GM21515 (cell line): ENCODE data around the gene DMRTC2.

ENCODE experiments used
- ATAC-seq: cut with Tn5 transposase; IDR thresholded peaks from one replicate; pipeline ENCODE4 v1.9.1; 2021; ENCODE audit not compliant: unreplicated experiment

DMRTC2 gene

GRCh38 chr19:41887711-41888382 lies 43.0 kb downstream of the DMRTC2 start:
- ATAC-seq = no peak

DNA sequence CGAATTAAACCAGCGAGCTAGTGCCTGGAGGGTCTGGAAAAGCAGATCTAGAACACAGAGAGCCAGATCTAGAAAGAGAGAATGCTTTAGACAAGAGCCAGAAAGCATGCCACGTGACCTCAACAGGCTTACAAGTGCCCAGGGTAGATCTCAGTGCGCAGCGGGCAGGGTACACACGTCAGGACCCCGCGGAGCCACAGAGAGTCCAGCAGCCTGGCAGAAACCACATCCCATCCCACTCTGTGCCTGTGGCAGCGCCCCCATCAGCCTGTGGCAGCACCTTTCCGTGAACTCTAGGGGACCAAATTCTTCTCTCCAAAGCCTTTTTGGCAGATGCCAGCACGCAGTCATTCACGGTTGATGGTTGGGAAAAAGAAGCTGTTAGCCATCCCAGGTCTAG lies 44.1 kb downstream of the DMRTC2 start:
- no peak for ATAC-seq

- ATAC-seq = no peak
Measured at GRCh38 chr19:41889896-41890295, 45.1 kb downstream of the DMRTC2 start.

- no peak for ATAC-seq
Measured at GRCh38 chr19:41890936-41891335, 46.1 kb downstream of the DMRTC2 start.

DNA sequence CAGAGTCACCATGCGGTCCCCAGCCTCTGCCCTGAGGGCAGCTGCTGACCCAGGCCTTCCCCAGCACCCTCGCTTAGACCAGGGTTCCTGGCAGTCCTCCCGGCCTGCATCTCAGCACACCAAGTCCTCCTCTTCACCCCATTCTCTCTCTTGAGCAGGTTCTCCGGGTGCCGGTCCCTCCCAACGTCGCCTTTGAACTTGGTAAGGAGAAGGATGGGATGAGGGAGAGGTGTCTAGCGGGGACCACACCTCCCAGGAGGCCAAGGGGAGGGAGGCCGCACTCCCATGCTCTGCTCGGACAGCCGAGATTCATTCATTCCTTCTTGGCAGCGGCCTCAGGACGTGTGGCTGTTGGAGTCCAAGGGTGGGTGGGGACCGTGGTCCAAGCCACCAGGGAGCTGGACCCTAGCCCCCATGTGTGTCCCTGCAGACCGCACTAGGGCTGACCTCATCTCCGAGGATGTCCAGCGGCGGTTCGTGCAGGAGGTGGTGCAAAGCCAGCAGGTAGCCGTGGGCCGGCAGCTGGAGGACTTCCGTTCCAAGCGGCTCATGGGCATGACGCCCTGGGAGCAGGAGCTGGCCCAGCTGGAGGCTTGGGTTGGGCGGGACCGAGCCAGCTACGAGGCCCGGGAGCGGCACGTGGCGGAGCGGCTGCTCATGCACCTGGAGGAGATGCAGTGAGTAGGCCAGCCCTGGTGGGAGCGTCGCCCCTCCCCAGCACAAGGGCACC lies 47.5 kb downstream of the DMRTC2 start:
- ATAC-seq = no peak

- ATAC-seq = no peak
Measured at GRCh38 chr19:41893899-41894298, 49.1 kb downstream of the DMRTC2 start.

GRCh38 chr19:41894350-41894749 lies 49.5 kb downstream of the DMRTC2 start:
- ATAC-seq = no peak

GRCh38 chr19:41895745-41896580 lies 51.1 kb downstream of the DMRTC2 start:
- ATAC-seq = no peak

DNA sequence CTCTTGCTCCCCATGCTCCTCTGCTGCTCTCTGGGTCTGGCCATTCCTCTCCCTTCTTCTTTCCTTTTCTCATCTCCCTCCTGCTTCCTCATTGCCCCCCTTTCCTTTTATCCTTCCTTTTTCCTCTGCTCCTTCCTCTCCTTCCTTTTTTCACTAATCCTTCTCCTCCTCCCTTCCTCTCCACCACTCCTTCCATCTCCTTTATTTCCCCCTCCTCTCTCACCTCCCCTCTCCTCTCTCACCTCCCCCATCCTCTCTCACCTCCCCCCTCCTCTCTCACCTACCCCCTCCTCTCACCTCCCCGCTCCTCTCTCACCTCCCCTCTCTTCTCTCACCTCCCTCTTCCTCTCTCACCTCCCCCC lies 51.7 kb downstream of the DMRTC2 start:
- ATAC-seq = no peak

GRCh38 chr19:41897181-41897580 lies 52.3 kb downstream of the DMRTC2 start:
- ATAC-seq = no peak

GRCh38 chr19:41897820-41898219 lies 53.0 kb downstream of the DMRTC2 start:
- ATAC-seq = no peak

DNA sequence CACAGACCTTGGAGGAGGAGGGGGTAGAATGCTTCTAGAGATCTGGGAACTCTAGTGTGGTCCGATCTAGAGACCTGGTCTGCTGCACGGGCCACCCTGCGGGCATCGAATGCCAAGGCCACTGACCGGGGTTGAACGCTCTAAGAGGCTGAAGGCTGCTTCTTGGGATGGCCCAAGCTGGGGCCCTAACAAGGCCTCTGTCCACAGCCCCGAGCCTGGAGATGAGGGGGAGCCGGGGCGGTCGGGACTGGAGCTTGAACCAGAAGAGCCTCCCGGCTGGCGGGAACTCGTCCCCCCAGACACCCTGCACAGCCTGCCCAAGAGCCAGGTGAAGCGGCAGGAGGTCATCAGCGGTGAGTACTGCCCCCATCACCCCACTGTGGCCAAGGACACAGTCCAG lies 53.4 kb downstream of the DMRTC2 start:
- no peak for ATAC-seq
